CD8-positive, alpha-beta memory T cell (primary cell): ENCODE data around the gene NDUFA5. TPM values are rescaled to one million over a fixed set of nuclear protein-coding genes. Genes with fewer than 3 reads are reported as not detected.
"Not testable (repeated sequence)": the region's sequence is repeated elsewhere in the genome, so short reads cannot be mapped to it uniquely, and the experiment has no call there.

Experiments
- CTCF ChIA-PET: fragments of 350-600 bp; sonication (Branson Sonifier 250); formaldehyde crosslinking; loops from one replicate; lab custom pipeline; 2021; ENCODE audit warnings: antibody characterized with exemption; lab: Charles Lee
- POLR2A ChIA-PET: fragments of 350-600 bp; sonication (Branson Sonifier 250); formaldehyde crosslinking; loops from one replicate; lab custom pipeline; 2021; ENCODE audit warnings: antibody characterized with exemption; lab: Charles Lee
- DNase-seq, 5 donors: peaks; one replicate each; pipeline versions ENCODE4 v3.0.0 to v3.0.0-alpha.2; 2020 to 2022; ENCODE audit warnings: mixed read lengths in 1 of 5
- H3K27ac ChIP-seq: one replicate; pipeline ENCODE4 v1.7.0; 2013; ENCODE audit warnings: low read depth, mild to moderate bottlenecking, low read length, moderate library complexity
- H3K27me3 ChIP-seq: 2 replicates; pipeline ENCODE4 v1.7.0; 2013; ENCODE audit warnings: low read length, mild to moderate bottlenecking; ENCODE audit not compliant: insufficient read depth, poor library complexity, severe bottlenecking
- H3K36me3 ChIP-seq: 2 replicates; pipeline ENCODE4 v1.7.0; 2013; ENCODE audit warnings: mild to moderate bottlenecking, low read length, moderate library complexity; ENCODE audit not compliant: insufficient read depth
- H3K4me1 ChIP-seq: 2 replicates; pipeline ENCODE4 v1.7.0; 2013; ENCODE audit warnings: mild to moderate bottlenecking, low read length, moderate library complexity; ENCODE audit not compliant: insufficient read depth
- H3K4me3 ChIP-seq: 2 replicates; pipeline ENCODE4 v1.7.0; 2013; ENCODE audit warnings: mild to moderate bottlenecking, low read length
- H3K9me3 ChIP-seq: 2 replicates; pipeline ENCODE4 v1.7.0; 2013; ENCODE audit warnings: mild to moderate bottlenecking, low read length
- H3K27ac Mint-ChIP-seq, 8 donors: one replicate each; pipeline ENCODE4 v1.8.0; 2020 to 2021; ENCODE audit warnings: mixed read lengths in 8 of 8, mild to moderate bottlenecking in 6 of 8, inconsistent platforms in 3 of 8, moderate library complexity in 3 of 8
- H3K27me3 Mint-ChIP-seq, 2 donors: one replicate each; pipeline ENCODE4 v1.8.0; 2020 to 2021; ENCODE audit warnings: mixed read lengths in 2 of 2, mild to moderate bottlenecking in 1 of 2, moderate library complexity in 1 of 2
- H3K36me3 Mint-ChIP-seq, 3 donors: one replicate each; pipeline ENCODE4 v1.8.0; 2020 to 2021; ENCODE audit warnings: mixed read lengths in 3 of 3, inconsistent platforms in 1 of 3, mild to moderate bottlenecking in 1 of 3
- H3K4me1 Mint-ChIP-seq, 3 donors: one replicate each; pipeline ENCODE4 v1.8.0; 2020 to 2021; ENCODE audit warnings: mixed read lengths in 3 of 3, inconsistent platforms in 1 of 3, mild to moderate bottlenecking in 1 of 3
- H3K4me3 Mint-ChIP-seq, 7 donors: one replicate each; pipeline ENCODE4 v1.8.0; 2020 to 2021; ENCODE audit warnings: mixed read lengths in 7 of 7, mild to moderate bottlenecking in 6 of 7, moderate library complexity in 4 of 7, inconsistent platforms in 2 of 7
- H3K9me3 Mint-ChIP-seq, 5 donors: one replicate each; pipeline ENCODE4 v1.8.0; 2020 to 2022; ENCODE audit warnings: mixed read lengths in 5 of 5, mild to moderate bottlenecking in 3 of 5, moderate library complexity in 2 of 5, inconsistent platforms in 1 of 5
- polyA plus RNA-seq: library from polyadenylated mRNA; unstranded; fragments of 300-500 nt; fragmentation: Illumina TruSeq; gene quantifications from one replicate; pipeline ENCODE4 v1.2.3, GENCODE V29; 2021
- total RNA-seq, 2 experiments: library from RNA; stranded (reverse); gene quantifications; one replicate each; pipeline ENCODE4 v1.2.3, GENCODE V29; 2021

NDUFA5 gene
- total and polyA plus RNA-seq, 3 experiments from 2014 or later: 61.3 to 80.2 (median 66.3) TPM

GRCh38 chr7:123528265-123528664 is 29.4 kb downstream of the NDUFA5 start:
- POLR2A ChIA-PET: no interaction called here
- H3K4me3 ChIP-seq: no peak overlapping the region
- DNase-seq: no peak
- Mint-ChIP-seq H3K36me3 (no peaks in the 10 kb centered on the region), H3K9me3 (peaks cover 0 to 2% (median 0%) of the 10 kb centered on the region in 5 donors), H3K27ac (no peak overlapping the region), H3K4me1 (peaks cover 7 to 13% (median 8%) of the 10 kb centered on the region in 3 donors), H3K27me3 (peaks cover 13 to 32% of the 10 kb centered on the region in 2 donors), H3K4me3 (no peak overlapping the region)
- CTCF ChIA-PET: no interaction called here
- no peaks in the 10 kb centered on the region for H3K9me3 ChIP-seq
- H3K27me3 ChIP-seq: no peaks in the 10 kb centered on the region
- H3K36me3 ChIP-seq: no peaks in the 10 kb centered on the region
- no peaks in the 10 kb centered on the region for H3K4me1 ChIP-seq
- peak overlapping the region; percentile 51 for H3K27ac ChIP-seq

- H3K4me1 Mint-ChIP-seq, H3K4me3 Mint-ChIP-seq, DNase-seq, H3K4me1 ChIP-seq, H3K9me3 Mint-ChIP-seq, H3K27me3 ChIP-seq, H3K27ac Mint-ChIP-seq, H3K36me3 Mint-ChIP-seq, H3K4me3 ChIP-seq, H3K9me3 ChIP-seq, H3K36me3 ChIP-seq, POLR2A ChIA-PET: not testable (repeated sequence)
- peak overlapping the region; percentile 51 for H3K27ac ChIP-seq
- peaks cover 13 to 28% of the 10 kb centered on the region in 2 donors for H3K27me3 Mint-ChIP-seq
- CTCF ChIA-PET: interaction anchor here (1.1 kb wide), 1 partner anchor 34 kb away, joined by 3 read pairs; no protein-coding TSS in a partner anchor
Observed at GRCh38 chr7:123527712-123528225, 29.8 kb downstream of the NDUFA5 start.

- H3K9me3 Mint-ChIP-seq, H3K27ac Mint-ChIP-seq, H3K4me1 ChIP-seq, H3K4me1 Mint-ChIP-seq, H3K9me3 ChIP-seq, H3K36me3 Mint-ChIP-seq, H3K36me3 ChIP-seq, DNase-seq, H3K4me3 ChIP-seq, POLR2A ChIA-PET, H3K27me3 ChIP-seq, H3K4me3 Mint-ChIP-seq, H3K27ac ChIP-seq: not testable (repeated sequence)
- peaks cover 7 to 20% of the 10 kb centered on the region in 2 donors for H3K27me3 Mint-ChIP-seq
- CTCF ChIA-PET: interaction anchor here (1.1 kb wide), 1 partner anchor 32 kb away, joined by 3 read pairs; no protein-coding TSS in a partner anchor
Observed at GRCh38 chr7:123526533-123526932, 31.1 kb downstream of the NDUFA5 start.

GRCh38 chr7:123522066-123522465 is 35.6 kb downstream of the NDUFA5 start:
- Histone ChIP-seq H3K9me3 (no peaks in the 10 kb centered on the region), H3K36me3 (no peaks in the 10 kb centered on the region), H3K27me3 (no peaks in the 10 kb centered on the region), H3K4me3 (no peak overlapping the region), H3K27ac (no peak overlapping the region), H3K4me1 (no peaks in the 10 kb centered on the region)
- H3K4me3 Mint-ChIP-seq: no peak overlapping the region
- ChIA-PET POLR2A (no interaction called here), CTCF (no interaction called here)
- H3K27me3 Mint-ChIP-seq: peaks cover 2 to 3% of the 10 kb centered on the region in 2 donors
- H3K4me1 Mint-ChIP-seq: no peaks in the 10 kb centered on the region
- no peak for DNase-seq
- no peak overlapping the region for H3K27ac Mint-ChIP-seq
- peaks cover 0 to 2% (median 0%) of the 10 kb centered on the region in 3 donors for H3K36me3 Mint-ChIP-seq
- peaks cover 0 to 2% (median 0%) of the 10 kb centered on the region in 5 donors for H3K9me3 Mint-ChIP-seq

- no peak for DNase-seq
- no peak overlapping the region for H3K27ac Mint-ChIP-seq
- no peaks in the 10 kb centered on the region for H3K9me3 ChIP-seq
- peaks cover 0 to 16% (median 8%) of the 10 kb centered on the region in 5 donors for H3K9me3 Mint-ChIP-seq
- no peaks in the 10 kb centered on the region for H3K36me3 ChIP-seq
- H3K4me3 Mint-ChIP-seq: no peak overlapping the region
- no peaks in the 10 kb centered on the region for H3K4me1 ChIP-seq
- POLR2A ChIA-PET: no interaction called here
- no peaks in the 10 kb centered on the region for H3K4me1 Mint-ChIP-seq
- peaks cover 0 to 16% (median 0%) of the 10 kb centered on the region in 3 donors for H3K36me3 Mint-ChIP-seq
- CTCF ChIA-PET: no interaction called here
- H3K27me3 Mint-ChIP-seq: peaks cover 17 to 31% of the 10 kb centered on the region in 2 donors
- H3K4me3 ChIP-seq: no peak overlapping the region
- H3K27me3 ChIP-seq: no peaks in the 10 kb centered on the region
- H3K27ac ChIP-seq: no peak overlapping the region
Observed at GRCh38 chr7:123505221-123505620, 52.4 kb downstream of the NDUFA5 start.

GRCh38 chr7:123502201-123502600 is 55.4 kb downstream of the NDUFA5 start:
- Histone ChIP-seq H3K9me3 (no peaks in the 10 kb centered on the region), H3K27me3 (peaks cover 6% of the 10 kb centered on the region), H3K27ac (no peak overlapping the region), H3K36me3 (no peaks in the 10 kb centered on the region), H3K4me1 (no peaks in the 10 kb centered on the region), H3K4me3 (no peak overlapping the region)
- CTCF ChIA-PET: no interaction called here
- Mint-ChIP-seq H3K27ac (no peak overlapping the region), H3K27me3 (peaks cover 16 to 47% of the 10 kb centered on the region in 2 donors), H3K36me3 (peaks cover 0 to 16% (median 0%) of the 10 kb centered on the region in 3 donors), H3K9me3 (peaks cover 0 to 16% (median 8%) of the 10 kb centered on the region in 5 donors), H3K4me3 (no peak overlapping the region), H3K4me1 (no peaks in the 10 kb centered on the region)
- no peak for DNase-seq
- POLR2A ChIA-PET: no interaction called here

GRCh38 chr7:123500878-123501489 is 56.6 kb downstream of the NDUFA5 start:
- Histone ChIP-seq H3K27me3 (peaks cover 6% of the 10 kb centered on the region), H3K4me3 (no peak overlapping the region), H3K4me1 (no peaks in the 10 kb centered on the region), H3K27ac (no peak overlapping the region), H3K9me3 (no peaks in the 10 kb centered on the region), H3K36me3 (no peaks in the 10 kb centered on the region)
- Mint-ChIP-seq H3K9me3 (peaks cover 0 to 16% (median 7%) of the 10 kb centered on the region in 5 donors), H3K36me3 (peaks cover 0 to 13% (median 0%) of the 10 kb centered on the region in 3 donors), H3K4me3 (no peak overlapping the region), H3K27me3 (peaks cover 16 to 55% of the 10 kb centered on the region in 2 donors), H3K4me1 (no peaks in the 10 kb centered on the region), H3K27ac (no peak overlapping the region)
- ChIA-PET CTCF (no interaction called here), POLR2A (no interaction called here)
- DNase-seq: no peak

- DNase-seq: no peak
- ChIA-PET POLR2A (no interaction called here), CTCF (no interaction called here)
- Histone ChIP-seq H3K4me3 (no peak overlapping the region), H3K27me3 (peaks cover 6% of the 10 kb centered on the region), H3K4me1 (no peaks in the 10 kb centered on the region), H3K36me3 (no peaks in the 10 kb centered on the region), H3K9me3 (no peaks in the 10 kb centered on the region), H3K27ac (no peak overlapping the region)
- H3K9me3 Mint-ChIP-seq: peaks cover 0 to 4% (median 2%) of the 10 kb centered on the region in 5 donors
- H3K27ac Mint-ChIP-seq: no peak overlapping the region
- H3K4me1 Mint-ChIP-seq: no peaks in the 10 kb centered on the region
- peaks cover 16 to 61% of the 10 kb centered on the region in 2 donors for H3K27me3 Mint-ChIP-seq
- no peak overlapping the region for H3K4me3 Mint-ChIP-seq
- peaks cover 0 to 5% (median 0%) of the 10 kb centered on the region in 3 donors for H3K36me3 Mint-ChIP-seq
Observed at GRCh38 chr7:123499211-123499970, 58.2 kb downstream of the NDUFA5 start.
